Liver (tissue), 3 donors: ENCODE results near the gene PMM2.

Experiments used
- FOXA1 ChIP-seq: IDR thresholded peaks from 2 replicates; pipeline ENCODE4 v1.6.1; 2016; ENCODE audit warnings: antibody characterized with exemption
- HNF4A ChIP-seq, 2 donors: conservative IDR thresholded peaks; 2 replicates each; pipeline ENCODE4 v1.6.1; 2016; ENCODE audit warnings: antibody characterized with exemption in 2 of 2, mild to moderate bottlenecking in 2 of 2
- TF ChIP-seq, protein P1 (sequence below): IDR thresholded peaks from 2 replicates; pipeline ENCODE4 v1.6.1; 2016; ENCODE audit warnings: antibody characterized with exemption
- TF ChIP-seq, protein P2 (sequence below): fragments of 150-350 bp; IDR thresholded peaks from 2 replicates; pipeline ENCODE4 v1.5.1; 2017; ENCODE audit warnings: improper control_type of control experiment, low read depth, low read length; ENCODE audit not compliant: missing input control
- donor health status: healthy.
- donor health status: healthy.

DNA sequence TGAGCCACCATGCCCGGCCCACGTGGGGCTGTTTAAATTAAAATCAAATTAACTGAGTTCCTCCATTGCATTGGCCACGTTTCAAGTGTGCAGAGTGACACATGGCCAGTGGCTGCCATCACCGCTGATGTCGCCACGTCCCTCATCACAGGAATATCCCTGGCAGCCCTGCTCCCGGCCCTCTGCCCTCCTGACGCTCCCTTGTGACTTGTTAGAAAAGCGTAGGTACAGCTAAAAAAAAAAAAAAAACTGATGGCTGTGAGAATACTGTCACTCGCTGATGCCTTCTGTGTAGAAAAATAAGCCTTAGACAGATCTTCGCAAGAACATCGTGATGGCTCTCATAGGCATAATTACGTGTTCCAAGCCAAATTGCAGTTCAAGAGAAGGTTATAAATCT is 49.5 kb downstream of the PMM2 start:
- TF ChIP-seq FOXA1, result no peak
- TF ChIP-seq, protein P1, sequence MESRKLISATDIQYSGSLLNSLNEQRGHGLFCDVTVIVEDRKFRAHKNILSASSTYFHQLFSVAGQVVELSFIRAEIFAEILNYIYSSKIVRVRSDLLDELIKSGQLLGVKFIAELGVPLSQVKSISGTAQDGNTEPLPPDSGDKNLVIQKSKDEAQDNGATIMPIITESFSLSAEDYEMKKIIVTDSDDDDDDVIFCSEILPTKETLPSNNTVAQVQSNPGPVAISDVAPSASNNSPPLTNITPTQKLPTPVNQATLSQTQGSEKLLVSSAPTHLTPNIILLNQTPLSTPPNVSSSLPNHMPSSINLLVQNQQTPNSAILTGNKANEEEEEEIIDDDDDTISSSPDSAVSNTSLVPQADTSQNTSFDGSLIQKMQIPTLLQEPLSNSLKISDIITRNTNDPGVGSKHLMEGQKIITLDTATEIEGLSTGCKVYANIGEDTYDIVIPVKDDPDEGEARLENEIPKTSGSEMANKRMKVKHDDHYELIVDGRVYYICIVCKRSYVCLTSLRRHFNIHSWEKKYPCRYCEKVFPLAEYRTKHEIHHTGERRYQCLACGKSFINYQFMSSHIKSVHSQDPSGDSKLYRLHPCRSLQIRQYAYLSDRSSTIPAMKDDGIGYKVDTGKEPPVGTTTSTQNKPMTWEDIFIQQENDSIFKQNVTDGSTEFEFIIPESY, result no peak
- TF ChIP-seq, protein P2, sequence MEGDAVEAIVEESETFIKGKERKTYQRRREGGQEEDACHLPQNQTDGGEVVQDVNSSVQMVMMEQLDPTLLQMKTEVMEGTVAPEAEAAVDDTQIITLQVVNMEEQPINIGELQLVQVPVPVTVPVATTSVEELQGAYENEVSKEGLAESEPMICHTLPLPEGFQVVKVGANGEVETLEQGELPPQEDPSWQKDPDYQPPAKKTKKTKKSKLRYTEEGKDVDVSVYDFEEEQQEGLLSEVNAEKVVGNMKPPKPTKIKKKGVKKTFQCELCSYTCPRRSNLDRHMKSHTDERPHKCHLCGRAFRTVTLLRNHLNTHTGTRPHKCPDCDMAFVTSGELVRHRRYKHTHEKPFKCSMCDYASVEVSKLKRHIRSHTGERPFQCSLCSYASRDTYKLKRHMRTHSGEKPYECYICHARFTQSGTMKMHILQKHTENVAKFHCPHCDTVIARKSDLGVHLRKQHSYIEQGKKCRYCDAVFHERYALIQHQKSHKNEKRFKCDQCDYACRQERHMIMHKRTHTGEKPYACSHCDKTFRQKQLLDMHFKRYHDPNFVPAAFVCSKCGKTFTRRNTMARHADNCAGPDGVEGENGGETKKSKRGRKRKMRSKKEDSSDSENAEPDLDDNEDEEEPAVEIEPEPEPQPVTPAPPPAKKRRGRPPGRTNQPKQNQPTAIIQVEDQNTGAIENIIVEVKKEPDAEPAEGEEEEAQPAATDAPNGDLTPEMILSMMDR, result no peak
- no peak for TF ChIP-seq HNF4A (conservative IDR thresholded peaks at IDR 0.05)
